ENCODE data around the gene DRD5.

GRCh38 chr4:9820343-9820742 is 38.9 kb downstream of the DRD5 start:
- no peak for TF ChIP-seq CTCF (IDR thresholded peaks at IDR 0.05)
- TF ChIP-seq EP300 (IDR thresholded peaks at IDR 0.05), result no peak

Data from gastroesophageal sphincter (tissue), 3 donors.